ENCODE data around the gene CYLD.

GRCh38 chr16:50844840-50845239, 103.0 kb downstream of the CYLD start:
- TF ChIP-seq MAX (IDR thresholded peaks at IDR 0.05): no peak
- no peak for TF ChIP-seq EP300 (IDR thresholded peaks at IDR 0.05; ENCODE audit: borderline replicate concordance)
- no peak for TF ChIP-seq CEBPB (IDR thresholded peaks at IDR 0.05)
- no peak for TF ChIP-seq EGR1 (IDR thresholded peaks at IDR 0.05)
- TF ChIP-seq TEAD4 (IDR thresholded peaks at IDR 0.05): no peak
- no peak for TF ChIP-seq CREB1 (IDR thresholded peaks at IDR 0.05; ENCODE audit: low read depth)
- TF ChIP-seq TAF1 (IDR thresholded peaks at IDR 0.05; ENCODE audit: low read depth): no peak
- TF ChIP-seq, protein P1, sequence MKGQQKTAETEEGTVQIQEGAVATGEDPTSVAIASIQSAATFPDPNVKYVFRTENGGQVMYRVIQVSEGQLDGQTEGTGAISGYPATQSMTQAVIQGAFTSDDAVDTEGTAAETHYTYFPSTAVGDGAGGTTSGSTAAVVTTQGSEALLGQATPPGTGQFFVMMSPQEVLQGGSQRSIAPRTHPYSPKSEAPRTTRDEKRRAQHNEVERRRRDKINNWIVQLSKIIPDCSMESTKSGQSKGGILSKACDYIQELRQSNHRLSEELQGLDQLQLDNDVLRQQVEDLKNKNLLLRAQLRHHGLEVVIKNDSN (IDR thresholded peaks at IDR 0.05): no peak
- TF ChIP-seq FOXM1 (IDR thresholded peaks at IDR 0.05; ENCODE audit: borderline replicate concordance, low read depth): no peak
